Stimulated activated CD8-positive, alpha-beta memory T cell treated with anti-CD3 and anti-CD28 coated beads, Interleukin-15, amount 100 ng/mL, for 24 hours (primary cell): ENCODE measurements around the gene PCNX4.

Source experiments
- DNase-seq: peaks from one replicate; pipeline ENCODE4 v3.0.0-alpha.2; 2020; ENCODE audit warnings: low read depth

Gene PCNX4

DNA sequence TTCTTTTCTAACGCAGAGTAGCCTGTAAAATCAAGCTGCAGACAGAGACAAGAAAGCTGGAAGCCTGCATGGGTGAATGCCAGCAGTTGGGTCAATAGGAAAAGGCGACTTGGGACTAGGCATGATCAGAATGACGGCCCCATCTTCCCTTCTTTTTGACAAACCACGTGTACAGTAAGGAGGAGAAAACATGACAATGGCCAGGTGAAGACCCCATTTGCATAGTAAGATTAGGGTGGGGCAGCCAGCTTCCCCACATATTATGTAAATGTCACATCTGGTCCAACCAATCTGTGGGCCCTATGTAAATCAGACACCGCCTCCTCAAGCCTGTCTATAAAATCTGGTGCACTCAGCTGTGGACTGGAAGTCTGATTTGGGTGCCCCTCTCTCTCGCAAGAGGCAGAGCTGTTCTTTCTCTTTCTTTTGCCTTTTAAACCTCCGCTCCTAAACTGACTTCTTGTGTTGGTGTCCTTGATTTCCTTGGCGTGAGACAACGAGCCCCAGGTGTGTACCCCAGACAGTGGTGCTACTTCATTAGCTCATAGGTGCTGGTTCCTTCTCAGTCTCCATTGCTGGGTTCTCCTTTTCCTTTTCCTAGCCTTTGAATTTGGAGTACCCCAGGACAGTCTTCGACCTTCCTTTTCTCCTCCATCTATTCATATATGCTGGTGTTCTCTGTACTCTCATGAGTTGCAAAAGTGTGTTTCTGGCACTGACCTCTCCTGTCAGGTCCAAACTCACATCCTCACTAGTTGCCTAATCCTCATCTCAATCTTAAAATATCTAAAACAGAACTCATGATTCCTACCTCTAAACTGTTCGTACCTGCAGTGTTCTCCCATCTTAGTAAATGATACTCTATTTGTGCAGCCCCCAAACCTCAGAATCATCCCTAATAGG is 82.9 kb downstream of the PCNX4 start:
- no peak for DNase-seq

DNA sequence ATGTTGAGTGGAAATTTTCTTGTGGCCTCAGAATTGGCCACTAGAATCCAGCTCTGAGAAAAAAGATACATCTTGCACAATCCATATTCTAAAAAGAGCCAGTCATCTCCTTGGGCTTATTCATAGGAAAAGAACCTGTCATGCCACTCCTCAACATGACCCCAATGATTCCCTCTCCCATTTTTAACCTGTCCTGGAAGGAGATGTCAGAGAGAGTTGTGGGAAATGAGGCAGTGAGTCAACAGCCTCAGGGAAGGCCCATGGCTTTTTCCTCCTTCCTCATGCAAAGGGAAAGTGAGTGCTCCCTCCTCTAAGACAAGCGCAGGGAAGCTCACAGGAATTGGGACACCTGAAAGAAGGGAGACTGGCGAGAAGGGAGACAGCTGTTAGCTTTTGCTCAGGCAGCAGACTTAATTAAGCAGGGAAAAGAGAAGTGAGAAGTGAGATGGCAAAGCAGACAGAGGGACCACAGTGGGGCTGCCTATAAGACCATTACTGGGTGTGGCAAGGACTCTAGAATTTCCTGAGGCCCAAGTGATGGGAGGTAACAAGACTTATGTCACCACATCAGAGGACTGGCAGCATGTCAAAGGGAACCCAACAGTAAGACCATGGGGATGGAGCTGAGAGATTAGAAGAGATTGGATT is 83.7 kb downstream of the PCNX4 start:
- no peak for DNase-seq

DNA sequence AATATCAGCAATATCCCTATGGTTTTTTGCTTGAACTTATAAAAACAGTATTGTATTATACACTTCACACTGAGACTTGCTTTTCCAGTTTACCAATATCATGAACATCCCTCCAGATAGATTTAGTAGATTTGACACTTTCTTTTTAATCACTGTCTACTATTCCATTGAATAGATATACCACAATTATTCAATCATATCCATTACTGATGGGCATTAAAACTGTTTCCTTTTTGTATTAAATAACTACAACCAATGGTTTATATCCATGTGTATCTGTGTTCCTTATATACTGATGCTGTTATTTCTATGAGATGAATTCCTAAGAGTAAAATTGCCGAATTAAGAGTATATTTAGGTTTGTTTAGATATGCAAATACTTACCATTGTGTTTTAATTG is 86.4 kb downstream of the PCNX4 start:
- DNase-seq: no peak

DNA sequence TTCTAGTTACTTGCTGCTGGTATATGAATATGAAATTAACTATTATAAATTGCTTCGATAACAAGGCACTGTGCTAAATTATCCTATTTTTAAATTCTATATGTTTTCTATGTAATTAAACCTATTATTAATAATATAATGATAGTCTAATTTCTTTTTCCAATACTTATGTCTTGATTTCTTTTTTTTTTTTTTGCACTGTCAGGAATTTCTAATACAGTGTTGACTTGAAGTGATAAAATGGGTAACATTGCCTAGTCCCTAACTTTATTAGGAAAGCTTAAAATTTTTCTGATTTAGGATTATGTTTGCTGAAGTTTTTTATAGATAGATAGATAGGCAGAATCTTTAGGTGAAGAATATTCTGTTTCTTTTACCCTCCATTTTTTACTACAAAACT is 87.1 kb downstream of the PCNX4 start:
- no peak for DNase-seq

DNA sequence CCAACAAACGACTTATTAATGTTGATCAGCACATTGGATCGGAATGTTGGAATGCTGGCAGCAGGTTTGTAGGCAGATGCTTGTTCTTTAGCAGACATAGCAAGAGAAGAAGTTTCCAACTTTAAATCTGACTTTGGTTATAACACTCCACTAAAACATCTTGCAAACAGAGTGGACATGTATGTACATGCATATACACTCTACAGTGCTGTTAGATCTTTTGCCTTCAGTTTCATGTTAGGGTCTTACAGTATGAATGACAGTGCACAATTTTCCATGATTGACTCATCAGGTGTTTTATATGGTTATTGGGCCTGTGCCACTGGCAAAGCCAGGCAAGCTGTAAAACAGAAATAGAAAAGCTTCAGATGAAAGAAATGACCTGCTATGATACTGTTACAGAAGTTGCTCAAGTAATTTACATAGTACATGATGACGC is 87.7 kb downstream of the PCNX4 start:
- no peak for DNase-seq

DNA sequence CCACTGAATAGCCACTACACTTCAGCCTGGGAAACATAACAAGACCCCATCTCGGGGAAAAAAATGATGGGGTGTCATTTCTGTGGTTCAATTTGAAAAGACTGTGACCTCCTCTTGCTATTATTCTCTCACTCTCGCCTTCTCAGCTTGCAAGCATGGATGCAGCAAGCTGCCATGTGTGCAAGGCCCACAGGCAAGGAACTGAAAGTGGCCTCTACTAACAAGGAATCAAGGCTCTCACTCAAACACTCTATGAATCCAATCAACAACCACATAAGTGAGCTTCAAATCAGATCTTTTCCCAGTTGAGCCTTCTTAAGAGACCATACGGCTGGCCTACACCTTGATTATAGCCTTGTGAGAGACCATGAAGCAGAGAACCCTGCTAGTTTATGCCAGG is 91.4 kb downstream of the PCNX4 start:
- no peak for DNase-seq

DNA sequence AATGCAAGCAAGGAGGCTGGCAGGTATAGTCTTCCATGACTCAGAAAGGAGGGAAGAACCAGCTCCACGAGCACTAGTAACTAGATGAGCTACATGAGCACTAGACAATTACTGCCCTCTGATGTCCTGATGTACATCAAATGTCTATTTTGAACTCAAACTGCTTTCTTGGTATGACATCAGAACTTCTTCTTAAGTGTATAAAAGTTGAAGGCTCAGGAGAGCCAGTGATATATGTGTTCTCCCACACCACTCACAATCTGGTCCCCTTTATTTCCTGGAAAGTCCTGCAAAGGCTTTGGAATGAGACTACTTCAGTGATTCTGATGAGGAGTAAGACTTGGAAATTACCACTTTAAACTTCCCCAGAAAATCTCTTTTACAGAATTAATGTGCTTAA is 92.0 kb downstream of the PCNX4 start:
- no peak for DNase-seq

DNA sequence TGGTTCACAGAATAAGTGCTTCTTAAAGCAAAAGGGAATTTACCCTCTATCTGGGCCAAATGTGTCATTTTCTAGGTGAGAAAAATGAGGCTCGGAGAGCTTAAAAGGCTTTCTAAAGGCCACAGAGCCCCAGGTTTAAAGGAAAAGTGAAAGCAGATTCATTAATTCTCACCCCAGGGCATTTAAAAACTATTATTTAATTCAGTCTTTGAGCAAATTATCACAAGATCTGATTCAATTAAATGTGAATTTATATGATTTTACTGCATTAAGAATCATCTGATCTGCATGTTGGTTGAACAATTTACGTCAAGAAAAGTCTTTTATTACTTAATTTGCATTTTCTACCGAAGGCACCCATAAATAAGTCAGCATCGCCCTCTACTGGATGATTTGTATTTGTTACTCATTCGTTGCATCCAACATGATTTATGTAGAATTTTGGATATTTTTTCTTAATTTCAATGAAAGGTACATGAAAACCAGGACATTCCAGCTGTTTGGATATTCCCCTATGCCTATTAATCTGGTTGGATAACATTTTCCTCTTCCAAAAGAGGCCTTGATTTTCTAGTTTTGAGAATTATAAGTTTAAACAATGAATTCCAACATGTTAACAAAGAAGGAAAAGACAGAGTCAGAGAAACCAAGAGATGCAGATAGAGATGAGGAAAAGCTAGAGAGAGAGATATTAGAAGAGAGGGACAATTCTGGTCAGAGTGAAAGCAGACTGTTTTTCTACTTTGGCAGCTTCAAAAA is 92.6 kb downstream of the PCNX4 start:
- no peak for DNase-seq

DNA sequence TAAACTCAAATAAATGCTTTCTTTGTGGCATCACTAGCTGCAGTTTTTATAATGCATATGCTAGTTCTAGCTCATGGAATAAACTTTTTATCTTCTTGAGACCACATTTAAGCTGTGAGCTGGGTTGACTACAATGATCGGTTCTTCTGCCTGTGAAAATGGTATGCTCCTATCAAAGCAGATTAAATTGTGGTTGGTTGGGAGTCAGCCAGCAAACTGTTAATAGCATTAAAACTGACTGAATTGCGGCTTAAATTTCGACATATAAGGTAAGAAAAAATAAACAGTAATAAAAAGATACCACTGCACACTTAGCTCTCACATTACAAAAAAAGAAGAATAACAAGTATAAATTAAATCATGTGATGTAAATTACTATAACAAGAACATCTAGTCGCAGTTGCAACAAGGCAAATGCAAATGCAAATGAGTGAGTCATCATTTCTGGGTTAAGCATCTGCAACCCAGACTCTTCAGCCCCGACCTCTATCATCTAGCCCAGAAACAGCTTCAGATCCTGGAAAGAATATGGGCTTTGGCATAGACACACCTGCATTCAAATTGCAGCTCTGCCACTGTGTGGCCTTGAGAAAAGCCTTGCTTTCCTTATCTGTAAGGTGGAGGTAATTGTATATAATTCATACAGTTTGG is 93.3 kb downstream of the PCNX4 start:
- no peak for DNase-seq

DNA sequence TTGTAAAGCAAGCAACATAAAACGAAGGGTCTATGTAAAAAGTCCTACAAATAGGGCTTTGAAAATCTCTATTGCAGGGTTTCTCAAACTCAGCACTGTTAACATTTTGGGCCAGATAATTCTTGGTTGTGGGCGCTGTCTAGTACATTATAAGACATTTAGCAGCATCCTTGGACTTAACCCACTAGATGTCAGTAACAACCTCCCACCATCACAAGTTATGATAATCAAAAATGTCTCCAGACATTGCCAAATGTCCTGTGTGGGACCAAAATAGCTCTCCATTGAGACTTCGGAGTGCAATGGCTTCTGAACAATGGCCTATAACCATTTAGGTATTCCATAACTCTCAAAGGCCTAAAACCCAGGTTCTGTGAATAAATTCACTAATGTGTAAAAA is 96.4 kb downstream of the PCNX4 start:
- no peak for DNase-seq

DNA sequence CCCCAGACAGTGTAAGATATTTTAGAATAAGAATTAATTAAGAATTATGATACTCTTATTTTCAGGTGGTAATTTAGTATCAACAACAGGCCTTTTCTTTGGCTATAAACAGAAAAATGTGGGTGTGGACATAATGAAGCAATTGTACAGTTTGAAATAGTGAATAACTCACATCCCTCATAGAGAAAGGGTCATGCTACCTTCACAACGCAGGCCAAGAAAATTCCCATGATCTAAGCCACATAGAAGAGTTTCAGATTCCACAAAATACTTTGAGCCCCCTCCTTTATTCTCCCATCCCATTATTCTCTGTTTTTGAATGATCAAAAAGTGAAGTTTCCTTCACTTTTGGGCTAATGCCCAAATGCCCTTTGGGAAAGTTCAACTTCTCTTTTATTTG is 97.0 kb downstream of the PCNX4 start:
- DNase-seq: no peak

DNA sequence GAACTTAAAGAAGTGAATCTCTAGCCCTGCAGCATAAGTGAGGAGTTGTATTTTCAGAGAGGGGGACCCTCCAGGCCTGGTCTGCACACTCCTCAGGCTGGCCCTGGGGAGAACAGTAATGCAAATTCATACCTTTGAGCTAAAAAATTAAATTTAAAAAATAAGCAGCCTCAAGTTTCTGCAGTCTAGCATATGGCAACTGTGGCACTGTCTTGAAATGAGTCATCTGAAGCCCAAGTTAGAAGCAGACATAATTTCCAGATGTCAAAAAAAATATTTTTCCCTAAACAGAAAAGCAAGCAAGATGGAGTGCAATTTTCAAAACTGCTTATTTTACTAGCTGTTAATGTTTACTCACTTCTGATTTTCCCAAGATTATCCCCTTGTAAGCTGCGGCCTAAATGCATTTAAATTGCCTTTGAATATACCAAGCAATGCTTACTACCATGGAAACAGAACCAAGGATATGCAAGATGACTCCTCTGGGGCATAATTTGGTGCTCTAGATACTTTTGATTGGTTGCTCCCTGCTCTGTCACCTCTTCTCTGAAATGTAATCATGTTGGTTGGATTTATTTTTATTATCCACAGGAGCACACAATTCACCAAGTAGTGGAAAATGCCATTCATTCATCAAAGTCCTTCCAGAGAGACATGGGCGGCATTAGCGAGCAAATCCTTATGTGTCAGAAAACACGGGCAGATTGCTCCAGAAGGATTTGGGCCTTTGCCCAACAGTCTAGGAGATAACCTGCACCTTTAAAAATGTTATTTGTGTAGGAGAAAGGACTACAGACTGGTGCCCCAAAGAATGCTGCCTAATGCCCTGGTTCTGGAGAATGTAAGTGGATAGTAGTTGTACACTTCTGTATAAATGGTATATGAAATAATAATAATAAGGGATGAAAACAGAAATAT is 98.5 kb downstream of the PCNX4 start:
- DNase-seq: no peak

GRCh38 chr14:60195179-60195810 is 103.6 kb downstream of the PCNX4 start:
- DNase-seq: no peak

GRCh38 chr14:60196291-60196690 is 104.6 kb downstream of the PCNX4 start:
- no peak for DNase-seq

- DNase-seq: no peak
Observed at GRCh38 chr14:60197629-60198303, 106.0 kb downstream of the PCNX4 start.

GRCh38 chr14:60199321-60199720 is 107.6 kb downstream of the PCNX4 start:
- no peak for DNase-seq

DNA sequence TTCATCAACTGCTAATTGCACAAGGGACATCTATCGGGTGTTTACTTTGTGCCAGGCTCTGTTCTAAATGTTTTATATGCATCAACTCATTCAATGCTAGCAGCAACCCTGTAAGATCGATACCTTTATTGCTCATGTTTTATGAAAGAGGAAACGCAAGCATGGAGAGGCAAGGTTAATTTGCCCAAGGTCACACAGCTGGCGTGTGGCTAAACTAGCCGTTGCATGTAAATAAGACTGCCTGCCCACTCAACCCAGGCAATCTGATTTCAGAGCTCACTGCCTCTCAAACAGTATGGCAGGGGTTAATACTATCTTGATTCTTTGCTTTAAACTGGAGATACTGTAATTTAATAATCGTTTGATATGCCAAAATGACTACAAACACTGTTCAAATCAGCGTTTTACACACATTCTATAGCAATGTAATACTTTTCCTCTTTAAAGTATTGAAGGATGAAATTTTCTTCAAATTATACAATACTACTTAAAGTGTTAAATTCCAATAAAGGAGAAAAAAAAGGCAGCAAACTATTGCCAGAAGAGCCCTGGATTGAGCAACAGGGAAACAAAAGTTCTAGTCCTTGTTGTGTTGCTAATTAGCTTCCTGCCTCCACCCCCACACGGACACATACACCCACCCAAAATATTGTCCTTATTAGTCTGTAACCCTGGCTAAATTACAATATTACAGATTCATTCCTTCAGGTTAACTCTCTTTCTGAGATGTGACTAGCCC is 112.5 kb downstream of the PCNX4 start:
- no peak for DNase-seq

DNA sequence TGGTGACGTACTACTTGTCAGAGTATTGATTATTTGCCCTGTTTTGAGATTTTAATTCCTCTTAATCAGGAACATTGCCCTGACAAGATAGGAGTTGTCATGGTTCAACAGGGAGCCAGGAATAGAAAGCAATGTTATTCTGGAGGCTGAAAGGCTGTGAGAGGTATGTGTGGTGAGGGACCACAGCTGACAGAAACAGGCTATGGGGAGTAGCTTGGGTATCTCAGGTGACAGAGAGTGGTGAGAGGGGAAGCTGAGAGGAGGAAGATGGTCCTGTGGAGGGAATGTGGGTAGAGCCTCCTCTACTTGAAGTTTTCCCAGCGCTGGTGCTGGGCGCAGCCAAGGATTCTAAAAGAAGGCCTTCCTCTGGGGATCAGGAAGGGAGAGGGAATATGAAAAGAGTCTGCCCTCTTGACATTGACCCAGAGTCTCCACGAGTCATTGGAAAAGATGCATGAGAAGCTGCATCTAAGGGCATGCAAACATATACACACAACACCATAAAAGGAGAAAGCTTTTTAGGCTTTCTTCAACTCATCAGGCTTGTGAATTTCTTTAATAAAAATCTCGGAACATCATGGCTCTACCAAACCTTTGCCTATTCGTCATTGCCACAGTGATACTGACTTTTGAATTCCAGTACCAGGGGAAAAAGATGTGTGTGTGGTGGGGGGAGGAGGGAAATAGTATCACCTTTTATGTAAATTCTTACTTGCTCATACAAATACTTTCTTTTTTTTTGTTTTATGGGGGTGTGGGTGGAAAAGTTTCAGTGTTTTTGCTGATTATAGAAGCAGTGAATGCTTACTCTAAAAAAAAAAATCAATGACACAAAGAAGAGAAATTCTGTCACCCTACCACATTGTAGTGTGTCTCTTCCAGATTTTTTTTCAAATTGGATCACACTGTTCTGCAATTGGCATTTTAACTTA is 113.4 kb downstream of the PCNX4 start:
- DNase-seq: no peak
